ENCODE results near the gene MITF. TPM values are rescaled to one million over a fixed set of nuclear protein-coding genes. Genes with fewer than 3 reads are reported as not detected.

The MITF gene
- polyA plus RNA-seq, 1 donor (not counting 4 experiments of a cell fraction or from before 2014, with no cell fraction given): 2.7 TPM

- no peak for FAIRE-seq
Measured at GRCh38 chr3:69831737-69832136, 92.5 kb downstream of the MITF start.

GRCh38 chr3:69833591-69833990 lies 94.3 kb downstream of the MITF start:
- no peaks in the 10 kb centered on the region for H3K27me3 ChIP-seq (ENCODE audit: control insufficient read depth, extremely low read depth, insufficient read depth, low read length)
- DNase-seq (ENCODE audit: low read depth, low spot score) (no peak), FAIRE-seq (no peak)

More at GRCh38 chr3:69831737-69832136, 92.5 kb downstream of the MITF start:
- Histone ChIP-seq H3K9me1 (ENCODE audit: control insufficient read depth, extremely low read depth, insufficient read depth, low read length) (no peaks in the 10 kb centered on the region), H3K36me3 (ENCODE audit: control insufficient read depth in 2 of 2, extremely low read depth in 1 of 2, insufficient read depth in 2 of 2, low read length in 2 of 2) (no peaks in the 10 kb centered on the region), H3K4me3 (ENCODE audit: control insufficient read depth in 2 of 3, extremely low read depth in 1 of 3, insufficient read depth in 2 of 3, low read depth in 1 of 3, low read length in 3 of 3) (no peak overlapping the region), H3K4me2 (ENCODE audit: control insufficient read depth, extremely low read depth, insufficient read depth, low read depth, low read length) (no peak overlapping the region), H3K9ac (ENCODE audit: control insufficient read depth, extremely low read depth, insufficient read depth, low read length) (no peak overlapping the region), H4K20me1 (ENCODE audit: control insufficient read depth, extremely low read depth, insufficient read depth, low read length) (no peaks in the 10 kb centered on the region), H3K27ac (ENCODE audit: control insufficient read depth, insufficient read depth, low read length) (no peak overlapping the region), H3K4me1 (ENCODE audit: control insufficient read depth, extremely low read depth, insufficient read depth, low read length) (no peaks in the 10 kb centered on the region), H3K9me3 (ENCODE audit: control insufficient read depth, low read depth, low read length) (no peaks in the 10 kb centered on the region), H3K79me2 (ENCODE audit: control insufficient read depth, insufficient read depth, low read length) (no peaks in the 10 kb centered on the region), H2AFZ (ENCODE audit: control insufficient read depth, low read length) (no peak overlapping the region), H3K27me3 (ENCODE audit: control insufficient read depth, extremely low read depth, insufficient read depth, low read length) (no peaks in the 10 kb centered on the region)
- DNase-seq (ENCODE audit: low read depth, low spot score): no peak
- TF ChIP-seq CTCF (optimal IDR thresholded peaks at IDR 0.05 in 1 of 3, IDR thresholded peaks at IDR 0.05 in 1 of 3, conservative IDR thresholded peaks at IDR 0.05 in 1 of 3; ENCODE audit: extremely low read depth in 1 of 3, insufficient read depth in 2 of 3, low read length in 3 of 3): no peak
- TF ChIP-seq EZH2 (IDR thresholded peaks at IDR 0.05; ENCODE audit: low read length): no peak
- dilution Hi-C loops (cut with MboI; ENCODE audit: extremely low pct_ligation_motif_present, low sequenced_read_pairs): no loop called here

More at GRCh38 chr3:69833591-69833990, 94.3 kb downstream of the MITF start:
- Histone ChIP-seq H3K4me3 (ENCODE audit: control insufficient read depth in 2 of 3, extremely low read depth in 1 of 3, insufficient read depth in 2 of 3, low read depth in 1 of 3, low read length in 3 of 3) (no peak overlapping the region), H3K9me1 (ENCODE audit: control insufficient read depth, extremely low read depth, insufficient read depth, low read length) (no peaks in the 10 kb centered on the region), H3K9ac (ENCODE audit: control insufficient read depth, extremely low read depth, insufficient read depth, low read length) (no peak overlapping the region), H3K4me2 (ENCODE audit: control insufficient read depth, extremely low read depth, insufficient read depth, low read depth, low read length) (no peak overlapping the region), H3K36me3 (ENCODE audit: control insufficient read depth in 2 of 2, extremely low read depth in 1 of 2, insufficient read depth in 2 of 2, low read length in 2 of 2) (no peaks in the 10 kb centered on the region), H3K79me2 (ENCODE audit: control insufficient read depth, insufficient read depth, low read length) (no peaks in the 10 kb centered on the region), H3K4me1 (ENCODE audit: control insufficient read depth, extremely low read depth, insufficient read depth, low read length) (no peaks in the 10 kb centered on the region), H3K9me3 (ENCODE audit: control insufficient read depth, low read depth, low read length) (no peaks in the 10 kb centered on the region), H3K27ac (ENCODE audit: control insufficient read depth, insufficient read depth, low read length) (no peak overlapping the region), H4K20me1 (ENCODE audit: control insufficient read depth, extremely low read depth, insufficient read depth, low read length) (no peaks in the 10 kb centered on the region), H2AFZ (ENCODE audit: control insufficient read depth, low read length) (no peak overlapping the region)
- TF ChIP-seq CTCF (optimal IDR thresholded peaks at IDR 0.05 in 1 of 3, IDR thresholded peaks at IDR 0.05 in 1 of 3, conservative IDR thresholded peaks at IDR 0.05 in 1 of 3; ENCODE audit: extremely low read depth in 1 of 3, insufficient read depth in 2 of 3, low read length in 3 of 3): no peak
- no peak for TF ChIP-seq EZH2 (IDR thresholded peaks at IDR 0.05; ENCODE audit: low read length)
- dilution Hi-C loops (cut with MboI; ENCODE audit: extremely low pct_ligation_motif_present, low sequenced_read_pairs): no loop called here

Measured in keratinocyte (primary cell).